Activated CD4-positive, alpha-beta T cell treated with anti-CD3 and anti-CD28 coated beads, Interleukin-2, Interleukin-6, amounts not matched to agents 100 ng/mL and 50 ng/mL, durations not matched to agents 16 hours and 8 hours (primary cell): Measurements from ENCODE around the gene CDKN2A.

Experiments
- DNase-seq: peaks from one replicate; pipeline ENCODE4 v3.0.0-alpha.2; 2020

Gene CDKN2A

GRCh38 chr9:21993893-21994555 lies at the start of gene CDKN2A:
TSS of gene CDKN2A (minus strand) at chr9:21994392.
- peak; percentile 56 for DNase-seq

GRCh38 chr9:22043928-22044327 lies 49.7 kb upstream of the CDKN2A start:
- DNase-seq: no peak

- DNase-seq: no peak
Observed at GRCh38 chr9:22041775-22042174, 47.6 kb upstream of the CDKN2A start.

- DNase-seq: no peak
Observed at GRCh38 chr9:22041344-22041743, 47.2 kb upstream of the CDKN2A start.

- no peak for DNase-seq
Observed at GRCh38 chr9:22040760-22041159, 46.6 kb upstream of the CDKN2A start.

GRCh38 chr9:22039258-22039657 lies 45.1 kb upstream of the CDKN2A start:
- DNase-seq: no peak

- DNase-seq: no peak
Observed at GRCh38 chr9:22037954-22038690, 43.9 kb upstream of the CDKN2A start.

GRCh38 chr9:22036866-22037626 lies 42.9 kb upstream of the CDKN2A start:
- DNase-seq: no peak

GRCh38 chr9:22035591-22036011 lies 41.4 kb upstream of the CDKN2A start:
- DNase-seq: peak; percentile 12

- no peak for DNase-seq
Observed at GRCh38 chr9:22033012-22033630, 38.9 kb upstream of the CDKN2A start.

- DNase-seq: no peak
Observed at GRCh38 chr9:22031655-22032411, 37.6 kb upstream of the CDKN2A start.

GRCh38 chr9:22030101-22030598 lies 36.0 kb upstream of the CDKN2A start:
- no peak for DNase-seq

- no peak for DNase-seq
Observed at GRCh38 chr9:22029231-22029630, 35.0 kb upstream of the CDKN2A start.

- no peak for DNase-seq
Observed at GRCh38 chr9:22028394-22028793, 34.2 kb upstream of the CDKN2A start.

- no peak for DNase-seq
Observed at GRCh38 chr9:22026696-22027095, 32.5 kb upstream of the CDKN2A start.

GRCh38 chr9:22022396-22022795 lies 28.2 kb upstream of the CDKN2A start:
- no peak for DNase-seq

- DNase-seq: no peak
Observed at GRCh38 chr9:22010866-22011625, 16.9 kb upstream of the CDKN2A start.

- DNase-seq: no peak
Observed at GRCh38 chr9:22009506-22009867, 15.3 kb upstream of the CDKN2A start.

GRCh38 chr9:22008717-22009505 lies 14.7 kb upstream of the CDKN2A start, which contains the start of gene CDKN2B:
TSS of gene CDKN2B (minus strand) at chr9:22009305. CDS start at chr9:22008953, 352 bp downstream.
- DNase-seq: peak; percentile 88

GRCh38 chr9:22008384-22008716 lies 14.2 kb upstream of the CDKN2A start:
- DNase-seq: no peak
